Activated CD4-positive, alpha-beta memory T cell treated with anti-CD3 and anti-CD28 coated beads for 36 hours (primary cell): ENCODE results near the gene ZRANB1. TPM values are rescaled to one million over a fixed set of nuclear protein-coding genes. Genes with fewer than 3 reads are reported as not detected.

Experiments
- CTCF ChIA-PET: fragments of 350-600 bp; sonication (Branson Sonifier 250); formaldehyde crosslinking; loops from one replicate; lab custom pipeline; 2021; ENCODE audit warnings: antibody characterized with exemption, inconsistent platforms; lab: Charles Lee
- POLR2A ChIA-PET: fragments of 350-600 bp; sonication (Branson Sonifier 250); formaldehyde crosslinking; loops from one replicate; lab custom pipeline; 2021; ENCODE audit warnings: antibody characterized with exemption; lab: Charles Lee
- DNase-seq: peaks from one replicate; pipeline ENCODE4 v3.0.0-alpha.2; 2020
- H3K27ac Mint-ChIP-seq: one replicate; pipeline ENCODE4 v1.8.0; 2021; ENCODE audit warnings: mixed read lengths
- H3K27me3 Mint-ChIP-seq: one replicate; pipeline ENCODE4 v1.8.0; 2021; ENCODE audit warnings: mixed read lengths
- H3K36me3 Mint-ChIP-seq: one replicate; pipeline ENCODE4 v1.8.0; 2021; ENCODE audit warnings: mixed read lengths
- H3K4me1 Mint-ChIP-seq: one replicate; pipeline ENCODE4 v1.8.0; 2021; ENCODE audit warnings: low read depth, mixed read lengths
- H3K4me3 Mint-ChIP-seq: one replicate; pipeline ENCODE4 v1.8.0; 2021; ENCODE audit warnings: mild to moderate bottlenecking, mixed read lengths
- H3K9me3 Mint-ChIP-seq: one replicate; pipeline ENCODE4 v1.8.0; 2021; ENCODE audit warnings: mixed read lengths
- intact Hi-C: fragments of 100-400 bp; cut with micrococcal nuclease; formaldehyde crosslinking; loops from one replicate; pipeline ENCODE4 v1.15.1; 2023
- total RNA-seq, 2 experiments: library from RNA; stranded (reverse); gene quantifications; one replicate each; pipeline ENCODE4 v1.2.3, GENCODE V29; 2021

ZRANB1 gene
- 10 to 100 TPM; 10.5 to 10.8 TPM for total RNA-seq

- H3K27ac Mint-ChIP-seq = no peak within 1 kb of the TSS
- intact Hi-C loops = loop anchor here (5.0 kb wide), 1 partner anchor 35 kb away; no protein-coding TSS in a partner anchor
- H3K4me3 Mint-ChIP-seq = no peak within 1 kb of the TSS
- H3K27me3 Mint-ChIP-seq = no peaks in the 10 kb centered on the region
- DNase-seq = no peak
- peaks cover 52% of the 10 kb centered on the region for H3K4me1 Mint-ChIP-seq
- CTCF ChIA-PET = no interaction called here
- peaks cover 6% of the 10 kb centered on the region for H3K36me3 Mint-ChIP-seq
- POLR2A ChIA-PET = no interaction called here
- H3K9me3 Mint-ChIP-seq = no peaks in the 10 kb centered on the region
Measured at GRCh38 chr10:124941823-124942222, at the start of gene ZRANB1. TSS of gene ZRANB1 (plus strand) at chr10:124942123. CDS start at chr10:124942494, 371 bp downstream.

GRCh38 chr10:124892905-124893304 is 49.0 kb upstream of the ZRANB1 start:
- Mint-ChIP-seq H3K4me1 (no peaks in the 10 kb centered on the region), H3K36me3 (no peaks in the 10 kb centered on the region), H3K9me3 (no peaks in the 10 kb centered on the region), H3K27ac (no peak overlapping the region), H3K27me3 (peaks cover 4% of the 10 kb centered on the region), H3K4me3 (no peak overlapping the region)
- ChIA-PET POLR2A (interaction anchor here (0.6 kb wide), 1 partner anchor 1338 kb away, joined by 3 read pairs; no protein-coding TSS in a partner anchor), CTCF (no interaction called here)
- intact Hi-C loops = no loop called here
- DNase-seq = no peak

- no peak overlapping the region for H3K4me3 Mint-ChIP-seq
- H3K27ac Mint-ChIP-seq = no peak overlapping the region
- intact Hi-C loops = no loop called here
- H3K4me1 Mint-ChIP-seq = no peaks in the 10 kb centered on the region
- H3K27me3 Mint-ChIP-seq = peaks cover 11% of the 10 kb centered on the region
- no peak for DNase-seq
- ChIA-PET CTCF (no interaction called here), POLR2A (no interaction called here)
- no peaks in the 10 kb centered on the region for H3K9me3 Mint-ChIP-seq
- H3K36me3 Mint-ChIP-seq = no peaks in the 10 kb centered on the region
Measured at GRCh38 chr10:124894569-124895215, 47.2 kb upstream of the ZRANB1 start.

GRCh38 chr10:124896751-124897150 is 45.2 kb upstream of the ZRANB1 start:
- POLR2A ChIA-PET = no interaction called here
- DNase-seq = no peak
- Mint-ChIP-seq H3K36me3 (no peaks in the 10 kb centered on the region), H3K27me3 (peaks cover 11% of the 10 kb centered on the region), H3K9me3 (no peaks in the 10 kb centered on the region), H3K4me1 (no peaks in the 10 kb centered on the region), H3K27ac (no peak overlapping the region), H3K4me3 (no peak overlapping the region)
- intact Hi-C loops = no loop called here
- CTCF ChIA-PET = no interaction called here

GRCh38 chr10:124898471-124898870 is 43.5 kb upstream of the ZRANB1 start:
- Mint-ChIP-seq H3K36me3 (no peaks in the 10 kb centered on the region), H3K9me3 (no peaks in the 10 kb centered on the region), H3K4me1 (no peaks in the 10 kb centered on the region), H3K27me3 (peaks cover 11% of the 10 kb centered on the region), H3K27ac (no peak overlapping the region), H3K4me3 (no peak overlapping the region)
- intact Hi-C loops = no loop called here
- CTCF ChIA-PET = no interaction called here
- POLR2A ChIA-PET = no interaction called here
- DNase-seq = no peak

GRCh38 chr10:124899151-124899550 is 42.8 kb upstream of the ZRANB1 start:
- intact Hi-C loops = no loop called here
- H3K36me3 Mint-ChIP-seq = no peaks in the 10 kb centered on the region
- no peak overlapping the region for H3K27ac Mint-ChIP-seq
- H3K27me3 Mint-ChIP-seq = peaks cover 11% of the 10 kb centered on the region
- ChIA-PET POLR2A (no interaction called here), CTCF (interaction anchor here (0.6 kb wide), 1 partner anchor 10 kb away, joined by 3 read pairs; no protein-coding TSS in a partner anchor)
- H3K4me3 Mint-ChIP-seq = no peak overlapping the region
- DNase-seq = no peak
- H3K9me3 Mint-ChIP-seq = no peaks in the 10 kb centered on the region
- H3K4me1 Mint-ChIP-seq = no peaks in the 10 kb centered on the region

- Mint-ChIP-seq H3K36me3 (no peaks in the 10 kb centered on the region), H3K27ac (no peak overlapping the region), H3K27me3 (peaks cover 11% of the 10 kb centered on the region), H3K9me3 (no peaks in the 10 kb centered on the region), H3K4me1 (no peaks in the 10 kb centered on the region), H3K4me3 (no peak overlapping the region)
- intact Hi-C loops = no loop called here
- POLR2A ChIA-PET = no interaction called here
- CTCF ChIA-PET = no interaction called here
- no peak for DNase-seq
Measured at GRCh38 chr10:124902462-124902861, 39.5 kb upstream of the ZRANB1 start.

- intact Hi-C loops = no loop called here
- POLR2A ChIA-PET = no interaction called here
- Mint-ChIP-seq H3K27ac (no peak overlapping the region), H3K9me3 (no peaks in the 10 kb centered on the region), H3K4me3 (no peak overlapping the region), H3K27me3 (peaks cover 7% of the 10 kb centered on the region), H3K36me3 (no peaks in the 10 kb centered on the region), H3K4me1 (no peaks in the 10 kb centered on the region)
- CTCF ChIA-PET = no interaction called here
- no peak for DNase-seq
Measured at GRCh38 chr10:124903111-124903510, 38.8 kb upstream of the ZRANB1 start.

- intact Hi-C loops = no loop called here
- no peak overlapping the region for H3K4me3 Mint-ChIP-seq
- ChIA-PET CTCF (no interaction called here), POLR2A (no interaction called here)
- no peak overlapping the region for H3K27ac Mint-ChIP-seq
- no peak for DNase-seq
- no peaks in the 10 kb centered on the region for H3K9me3 Mint-ChIP-seq
- H3K36me3 Mint-ChIP-seq = no peaks in the 10 kb centered on the region
- no peaks in the 10 kb centered on the region for H3K27me3 Mint-ChIP-seq
- no peaks in the 10 kb centered on the region for H3K4me1 Mint-ChIP-seq
Measured at GRCh38 chr10:124904796-124905195, 37.1 kb upstream of the ZRANB1 start.

GRCh38 chr10:124906551-124907001 is 35.3 kb upstream of the ZRANB1 start:
- CTCF ChIA-PET = no interaction called here
- no peak for DNase-seq

GRCh38 chr10:124909563-124909962 is 32.4 kb upstream of the ZRANB1 start:
- intact Hi-C loops = no loop called here
- CTCF ChIA-PET = no interaction called here

More at GRCh38 chr10:124906551-124907001, 35.3 kb upstream of the ZRANB1 start:
- Mint-ChIP-seq H3K27me3 (peaks cover 1% of the 10 kb centered on the region), H3K9me3 (no peaks in the 10 kb centered on the region), H3K36me3 (no peaks in the 10 kb centered on the region), H3K27ac (no peak overlapping the region), H3K4me3 (no peak overlapping the region), H3K4me1 (no peaks in the 10 kb centered on the region)
- POLR2A ChIA-PET = no interaction called here
- intact Hi-C loops = no loop called here

GRCh38 chr10:124911124-124912067 is 30.5 kb upstream of the ZRANB1 start:
- Mint-ChIP-seq H3K27me3 (peaks cover 1% of the 10 kb centered on the region), H3K4me1 (peaks cover 5% of the 10 kb centered on the region), H3K27ac (no peak overlapping the region), H3K36me3 (no peaks in the 10 kb centered on the region), H3K4me3 (no peak overlapping the region), H3K9me3 (no peaks in the 10 kb centered on the region)
- CTCF ChIA-PET = no interaction called here
- DNase-seq = no peak
- intact Hi-C loops = no loop called here
- POLR2A ChIA-PET = no interaction called here

More at GRCh38 chr10:124909563-124909962, 32.4 kb upstream of the ZRANB1 start:
- Mint-ChIP-seq H3K4me1 (no peaks in the 10 kb centered on the region), H3K36me3 (no peaks in the 10 kb centered on the region), H3K27ac (no peak overlapping the region), H3K9me3 (no peaks in the 10 kb centered on the region), H3K4me3 (no peak overlapping the region), H3K27me3 (peaks cover 1% of the 10 kb centered on the region)
- no peak for DNase-seq
- POLR2A ChIA-PET = no interaction called here
